GM19395 (cell line): ENCODE data around the gene ACSF2.

Source experiments
- ATAC-seq: cut with Tn5 transposase; IDR thresholded peaks from one replicate; pipeline ENCODE4 v1.9.1; 2021; ENCODE audit warnings: mild to moderate bottlenecking, moderate library complexity; ENCODE audit not compliant: unreplicated experiment

Gene ACSF2

GRCh38 chr17:50439008-50439407, 13.0 kb downstream of the ACSF2 start:
- ATAC-seq = no peak

- no peak for ATAC-seq
Observed at GRCh38 chr17:50440172-50440837, 14.3 kb downstream of the ACSF2 start.

GRCh38 chr17:50440838-50441829, 15.1 kb downstream of the ACSF2 start:
- ATAC-seq = no peak

- ATAC-seq = no peak
Observed at GRCh38 chr17:50443505-50443974, 17.5 kb downstream of the ACSF2 start.

GRCh38 chr17:50444841-50445715, 19.1 kb downstream of the ACSF2 start:
- no peak for ATAC-seq

GRCh38 chr17:50445730-50446325, 19.8 kb downstream of the ACSF2 start:
- ATAC-seq = no peak

- ATAC-seq = no peak
Observed at GRCh38 chr17:50447870-50448595, 22.0 kb downstream of the ACSF2 start.

GRCh38 chr17:50448643-50449042, 22.6 kb downstream of the ACSF2 start:
- no peak for ATAC-seq

- no peak for ATAC-seq
Observed at GRCh38 chr17:50451943-50452629, 26.1 kb downstream of the ACSF2 start.

GRCh38 chr17:50452630-50453300, 26.7 kb downstream of the ACSF2 start:
- ATAC-seq = no peak

GRCh38 chr17:50453901-50454300, 27.9 kb downstream of the ACSF2 start:
- no peak for ATAC-seq

- ATAC-seq = no peak
Observed at GRCh38 chr17:50457621-50458020, 31.6 kb downstream of the ACSF2 start.

GRCh38 chr17:50458270-50458669, 32.3 kb downstream of the ACSF2 start:
- no peak for ATAC-seq

- no peak for ATAC-seq
Observed at GRCh38 chr17:50458701-50459676, 33.0 kb downstream of the ACSF2 start.

- no peak for ATAC-seq
Observed at GRCh38 chr17:50459756-50460155, 33.7 kb downstream of the ACSF2 start.

- ATAC-seq = no peak
Observed at GRCh38 chr17:50460831-50461526, 35.0 kb downstream of the ACSF2 start.

GRCh38 chr17:50461550-50462132, 35.6 kb downstream of the ACSF2 start:
- no peak for ATAC-seq
